Measurements from ENCODE around the gene PLCD1. TPM values are rescaled to one million over a fixed set of nuclear protein-coding genes. Genes with fewer than 3 reads are reported as not detected.

The PLCD1 gene
- total RNA-seq, 1 donor from 2014 or later = 30.1 TPM

GRCh38 chr3:38021196-38021595 is 8.2 kb downstream of the PLCD1 start:
- no peak overlapping the region for H3K4me3 ChIP-seq
- DNase-seq = peak; percentile 34
- peaks cover 26% of the 10 kb centered on the region for H3K4me1 ChIP-seq
- H3K27me3 ChIP-seq (ENCODE audit: low read depth) = no peaks in the 10 kb centered on the region
- H3K36me3 ChIP-seq = peaks cover 37% of the 10 kb centered on the region
- no peak for ATAC-seq
- H3K27ac ChIP-seq = no peak overlapping the region
- TF ChIP-seq CTCF (IDR thresholded peaks at IDR 0.05) = no peak
- peaks cover 1% of the 10 kb centered on the region for H3K9me3 ChIP-seq
- intact Hi-C loops (cut with DNase I) = no loop called here

- Histone ChIP-seq H3K27me3 (ENCODE audit: low read depth) (no peaks in the 10 kb centered on the region), H3K27ac (no peak overlapping the region), H3K36me3 (peaks cover 46% of the 10 kb centered on the region), H3K4me3 (no peak overlapping the region), H3K9me3 (peaks cover 4% of the 10 kb centered on the region), H3K4me1 (peaks cover 17% of the 10 kb centered on the region)
- intact Hi-C loops (cut with DNase I) = no loop called here
- TF ChIP-seq CTCF (IDR thresholded peaks at IDR 0.05) = no peak
- DNase-seq (peak; percentile 16), ATAC-seq (no peak)
Observed at GRCh38 chr3:38020342-38020726, 9.1 kb downstream of the PLCD1 start.

- ATAC-seq (no peak), DNase-seq (no peak)
- H3K4me3 ChIP-seq = no peak overlapping the region
- peaks cover 4% of the 10 kb centered on the region for H3K9me3 ChIP-seq
- H3K27me3 ChIP-seq (ENCODE audit: low read depth) = no peaks in the 10 kb centered on the region
- H3K27ac ChIP-seq = no peak overlapping the region
- no peak for TF ChIP-seq CTCF (IDR thresholded peaks at IDR 0.05)
- intact Hi-C loops (cut with DNase I) = no loop called here
- peaks cover 15% of the 10 kb centered on the region for H3K4me1 ChIP-seq
- H3K36me3 ChIP-seq = peaks cover 51% of the 10 kb centered on the region
Observed at GRCh38 chr3:38019658-38020341, 9.6 kb downstream of the PLCD1 start.

- DNase-seq = no peak
- intact Hi-C loops (cut with DNase I) = no loop called here
Observed at GRCh38 chr3:38018296-38019266, 10.9 kb downstream of the PLCD1 start.

More at GRCh38 chr3:38018296-38019266, 10.9 kb downstream of the PLCD1 start:
- Histone ChIP-seq H3K9me3 (peaks cover 4% of the 10 kb centered on the region), H3K36me3 (peaks cover 63% of the 10 kb centered on the region), H3K4me3 (no peak overlapping the region), H3K27me3 (ENCODE audit: low read depth) (no peaks in the 10 kb centered on the region), H3K4me1 (peaks cover 8% of the 10 kb centered on the region), H3K27ac (no peak overlapping the region)
- ATAC-seq = no peak
- no peak for TF ChIP-seq CTCF (IDR thresholded peaks at IDR 0.05)

Data from lower lobe of right lung (tissue), 2 donors.